ENCODE measurements around the gene SVIL. TPM values are rescaled to one million over a fixed set of nuclear protein-coding genes. Genes with fewer than 3 reads are reported as not detected.
A peak's percentile ranks its signal among the peaks of the same experiment; 100 is the strongest.

Gene SVIL
- total and polyA plus RNA-seq, 2 donors (not counting 1 experiment from before 2014, with no cell fraction given) = 0.74 to 0.88 TPM

DNA sequence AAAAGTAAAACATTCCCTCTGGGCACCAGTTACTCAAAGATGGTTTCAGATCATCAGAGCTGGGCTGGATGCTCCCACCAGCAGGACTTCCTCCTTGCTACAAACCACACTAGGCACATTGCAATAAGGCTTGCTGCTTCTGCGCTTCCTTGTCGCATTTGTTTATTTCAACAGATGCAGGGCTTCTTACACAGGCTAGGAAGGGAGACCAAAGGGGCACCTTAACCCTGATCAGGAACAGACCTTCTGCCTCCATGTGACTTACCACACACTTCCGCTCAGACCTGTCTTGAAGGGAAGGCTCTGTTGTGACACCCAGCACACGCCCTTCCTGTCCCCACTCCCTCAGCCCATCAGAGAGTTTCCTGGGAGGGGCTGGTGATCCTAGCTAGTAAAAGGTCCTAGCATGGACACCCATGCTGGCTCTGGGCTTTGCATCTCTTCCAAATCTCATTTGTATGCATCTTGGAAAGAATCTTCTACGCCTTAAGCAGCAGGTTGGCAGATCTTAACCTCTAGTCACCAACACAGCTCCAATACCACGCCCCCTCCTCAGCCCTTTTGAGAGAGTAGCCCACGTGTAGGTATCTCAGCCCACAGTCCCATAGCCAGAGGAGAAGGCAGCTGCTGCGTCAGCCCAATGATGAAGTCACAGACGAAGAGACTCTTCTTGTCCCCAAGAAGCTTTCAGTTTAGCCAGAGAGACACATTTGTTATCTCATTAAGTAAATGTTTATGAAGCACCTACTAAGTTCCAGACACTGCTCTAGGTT lies 47.1 kb upstream of the SVIL start:
- Histone ChIP-seq H3K9me3 (ENCODE audit: control extremely low read depth in 1 of 3, control insufficient read depth in 2 of 3, insufficient read depth in 1 of 3, low read length in 2 of 3) (peaks cover 0 to 11% (median 0%) of the 10 kb centered on the region in 3 donors), H3K4me3 (ENCODE audit: control extremely low read depth in 1 of 5, extremely low read depth in 1 of 5, insufficient read depth in 1 of 5, low read depth in 2 of 5, low read length in 4 of 5) (no peak overlapping the region), H3K4me2 (replicated peaks; ENCODE audit: low read depth, low read length, poor library complexity, severe bottlenecking) (peak overlapping the region; percentile 33), H2AFZ (ENCODE audit: insufficient read depth, low read depth, low read length, poor library complexity, severe bottlenecking) (peak overlapping the region; percentile 55), H3K4me1 (ENCODE audit: control insufficient read depth in 2 of 2, insufficient read depth in 2 of 2, low read length in 2 of 2) (peaks cover 14 to 24% of the 10 kb centered on the region in 2 donors), H3K79me2 (ENCODE audit: control insufficient read depth, insufficient read depth, low read length) (no peaks in the 10 kb centered on the region), H3K27ac (ENCODE audit: low read length in 2 of 2) (no peak overlapping the region), H3K9ac (ENCODE audit: low read length) (peak overlapping the region; percentile 16), H4K20me1 (ENCODE audit: control insufficient read depth, insufficient read depth, low read length, poor library complexity, severe bottlenecking) (no peaks in the 10 kb centered on the region), H3K27me3 (replicated peaks in 1 of 4; ENCODE audit: control extremely low read depth in 1 of 4, control insufficient read depth in 3 of 4, insufficient read depth in 4 of 4, low read length in 3 of 4) (no peaks in the 10 kb centered on the region), H3K36me3 (replicated peaks in 1 of 2; ENCODE audit: control extremely low read depth in 1 of 2, control insufficient read depth in 1 of 2, extremely low read depth in 1 of 2, insufficient read depth in 2 of 2, low read length in 1 of 2) (peaks cover 0 to 1% of the 10 kb centered on the region in 2 experiments)
- ATAC-seq (ENCODE audit: low read depth) (peak; percentile 45), DNase-seq (peak; percentile 33)
- H3K9me3 Mint-ChIP-seq (ENCODE audit: insufficient read depth) = no peaks in the 10 kb centered on the region
- TF ChIP-seq, protein P1, sequence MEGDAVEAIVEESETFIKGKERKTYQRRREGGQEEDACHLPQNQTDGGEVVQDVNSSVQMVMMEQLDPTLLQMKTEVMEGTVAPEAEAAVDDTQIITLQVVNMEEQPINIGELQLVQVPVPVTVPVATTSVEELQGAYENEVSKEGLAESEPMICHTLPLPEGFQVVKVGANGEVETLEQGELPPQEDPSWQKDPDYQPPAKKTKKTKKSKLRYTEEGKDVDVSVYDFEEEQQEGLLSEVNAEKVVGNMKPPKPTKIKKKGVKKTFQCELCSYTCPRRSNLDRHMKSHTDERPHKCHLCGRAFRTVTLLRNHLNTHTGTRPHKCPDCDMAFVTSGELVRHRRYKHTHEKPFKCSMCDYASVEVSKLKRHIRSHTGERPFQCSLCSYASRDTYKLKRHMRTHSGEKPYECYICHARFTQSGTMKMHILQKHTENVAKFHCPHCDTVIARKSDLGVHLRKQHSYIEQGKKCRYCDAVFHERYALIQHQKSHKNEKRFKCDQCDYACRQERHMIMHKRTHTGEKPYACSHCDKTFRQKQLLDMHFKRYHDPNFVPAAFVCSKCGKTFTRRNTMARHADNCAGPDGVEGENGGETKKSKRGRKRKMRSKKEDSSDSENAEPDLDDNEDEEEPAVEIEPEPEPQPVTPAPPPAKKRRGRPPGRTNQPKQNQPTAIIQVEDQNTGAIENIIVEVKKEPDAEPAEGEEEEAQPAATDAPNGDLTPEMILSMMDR (IDR thresholded peaks at IDR 0.05) = no peak
- TF ChIP-seq EZH2 (IDR thresholded peaks at IDR 0.05; ENCODE audit: borderline replicate concordance, insufficient read depth, low read depth, low read length, poor library complexity, severe bottlenecking) = no peak
- CTCF ChIA-PET = interaction anchor here (0.7 kb wide), 1 partner anchor 13 kb away, joined by 4 read pairs; no protein-coding TSS in a partner anchor
- H3K4me3 Mint-ChIP-seq = peak overlapping the region; percentile 44
- WGBS (ENCODE audit: insufficient coverage) = 41% methylated on average over 6 of the region's 9 CpGs
- peaks cover 3% of the 10 kb centered on the region for H3K27me3 Mint-ChIP-seq
- no peak overlapping the region for H3K27ac Mint-ChIP-seq
- peaks cover 23% of the 10 kb centered on the region for H3K4me1 Mint-ChIP-seq
- intact Hi-C loops (cut with micrococcal nuclease) = no loop called here
- POLR2A ChIA-PET = no interaction called here

DNA sequence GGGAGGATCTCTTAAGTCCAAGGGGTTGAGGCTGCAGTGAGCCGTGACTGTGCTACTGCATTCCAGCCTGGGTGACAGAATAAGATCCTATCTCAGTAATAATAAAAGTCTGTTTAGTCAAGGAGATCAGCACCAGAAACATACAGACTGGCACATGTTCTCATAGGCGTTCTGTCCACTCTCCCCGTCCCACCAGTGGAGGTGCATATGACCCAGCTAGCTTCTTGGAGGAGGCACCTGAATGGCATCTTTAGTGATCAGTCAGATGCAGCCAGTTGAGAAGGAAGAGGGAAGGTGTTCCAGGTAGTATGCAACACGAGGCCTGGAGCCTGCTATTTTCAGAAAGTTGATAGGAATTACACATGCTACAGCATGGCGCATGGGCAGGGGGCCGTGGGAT lies 45.3 kb upstream of the SVIL start:
- Histone ChIP-seq H3K9ac (ENCODE audit: low read length) (no peak overlapping the region), H3K4me3 (ENCODE audit: control extremely low read depth in 1 of 5, extremely low read depth in 1 of 5, insufficient read depth in 1 of 5, low read depth in 2 of 5, low read length in 4 of 5) (no peak overlapping the region), H2AFZ (ENCODE audit: insufficient read depth, low read depth, low read length, poor library complexity, severe bottlenecking) (no peak overlapping the region), H3K4me1 (ENCODE audit: control insufficient read depth in 2 of 2, insufficient read depth in 2 of 2, low read length in 2 of 2) (peaks cover 14 to 24% of the 10 kb centered on the region in 2 donors), H3K9me3 (ENCODE audit: control extremely low read depth in 1 of 3, control insufficient read depth in 2 of 3, insufficient read depth in 1 of 3, low read length in 2 of 3) (peaks cover 0 to 21% (median 13%) of the 10 kb centered on the region in 3 donors), H3K36me3 (replicated peaks in 1 of 2; ENCODE audit: control extremely low read depth in 1 of 2, control insufficient read depth in 1 of 2, extremely low read depth in 1 of 2, insufficient read depth in 2 of 2, low read length in 1 of 2) (no peaks in the 10 kb centered on the region), H4K20me1 (ENCODE audit: control insufficient read depth, insufficient read depth, low read length, poor library complexity, severe bottlenecking) (no peaks in the 10 kb centered on the region), H3K4me2 (replicated peaks; ENCODE audit: low read depth, low read length, poor library complexity, severe bottlenecking) (no peak overlapping the region), H3K79me2 (ENCODE audit: control insufficient read depth, insufficient read depth, low read length) (no peaks in the 10 kb centered on the region), H3K27ac (ENCODE audit: low read length in 2 of 2) (no peak overlapping the region), H3K27me3 (replicated peaks in 1 of 4; ENCODE audit: control extremely low read depth in 1 of 4, control insufficient read depth in 3 of 4, insufficient read depth in 4 of 4, low read length in 3 of 4) (no peaks in the 10 kb centered on the region)
- Mint-ChIP-seq H3K9me3 (ENCODE audit: insufficient read depth) (peaks cover 7% of the 10 kb centered on the region), H3K4me3 (no peak overlapping the region), H3K4me1 (peaks cover 23% of the 10 kb centered on the region), H3K27ac (no peak overlapping the region), H3K27me3 (peaks cover 3% of the 10 kb centered on the region)
- POLR2A ChIA-PET = no interaction called here
- no peak for DNase-seq
- TF ChIP-seq, protein P1 (IDR thresholded peaks at IDR 0.05) = no peak
- TF ChIP-seq EZH2 (IDR thresholded peaks at IDR 0.05; ENCODE audit: borderline replicate concordance, insufficient read depth, low read depth, low read length, poor library complexity, severe bottlenecking) = no peak
- ATAC-seq (ENCODE audit: low read depth) = no peak
- intact Hi-C loops (cut with micrococcal nuclease) = no loop called here
- CTCF ChIA-PET = no interaction called here
- 93% methylated on average over 5 of the region's 6 CpGs for WGBS (ENCODE audit: insufficient coverage)
